NCI-H2107 (cell line): Measurements from ENCODE around the gene ZNF236.

Experiments
- DNase-seq: peaks from one replicate; lab custom pipeline; 2025; lab: John Stamatoyannopoulos, UW

The ZNF236 gene

DNA sequence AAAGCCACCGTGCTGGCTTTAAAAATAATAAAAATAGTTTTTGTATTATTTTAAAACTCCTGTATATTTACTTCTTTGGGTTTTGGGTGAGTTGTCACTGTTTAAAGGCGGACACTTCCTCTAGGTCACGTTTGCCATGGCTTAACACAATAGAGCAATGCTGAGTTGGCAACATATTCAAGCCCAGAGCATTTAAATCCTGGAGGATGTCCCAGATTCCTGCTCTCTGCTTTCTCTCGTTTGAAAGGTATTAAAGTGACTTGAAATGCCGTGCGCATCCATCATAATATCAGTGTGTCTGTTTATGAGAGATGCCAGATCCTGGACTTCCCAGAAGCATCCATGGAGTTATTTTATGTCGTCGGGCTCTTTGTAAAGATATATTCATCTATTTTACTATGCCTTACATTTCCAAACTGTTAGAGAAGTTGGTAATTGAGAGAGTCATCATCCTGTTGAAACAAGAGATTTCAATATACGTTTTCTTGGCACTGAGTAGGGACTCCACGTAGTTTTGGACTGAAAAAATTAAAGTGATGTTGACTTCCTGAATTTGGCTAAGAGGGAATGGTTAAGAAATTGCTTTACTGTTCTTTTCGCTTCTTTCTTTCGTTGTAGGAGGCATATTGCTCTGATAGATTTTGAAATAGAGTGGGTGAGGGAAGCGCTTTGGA lies 150.6 kb downstream of the ZNF236 start:
- DNase-seq = no peak

DNA sequence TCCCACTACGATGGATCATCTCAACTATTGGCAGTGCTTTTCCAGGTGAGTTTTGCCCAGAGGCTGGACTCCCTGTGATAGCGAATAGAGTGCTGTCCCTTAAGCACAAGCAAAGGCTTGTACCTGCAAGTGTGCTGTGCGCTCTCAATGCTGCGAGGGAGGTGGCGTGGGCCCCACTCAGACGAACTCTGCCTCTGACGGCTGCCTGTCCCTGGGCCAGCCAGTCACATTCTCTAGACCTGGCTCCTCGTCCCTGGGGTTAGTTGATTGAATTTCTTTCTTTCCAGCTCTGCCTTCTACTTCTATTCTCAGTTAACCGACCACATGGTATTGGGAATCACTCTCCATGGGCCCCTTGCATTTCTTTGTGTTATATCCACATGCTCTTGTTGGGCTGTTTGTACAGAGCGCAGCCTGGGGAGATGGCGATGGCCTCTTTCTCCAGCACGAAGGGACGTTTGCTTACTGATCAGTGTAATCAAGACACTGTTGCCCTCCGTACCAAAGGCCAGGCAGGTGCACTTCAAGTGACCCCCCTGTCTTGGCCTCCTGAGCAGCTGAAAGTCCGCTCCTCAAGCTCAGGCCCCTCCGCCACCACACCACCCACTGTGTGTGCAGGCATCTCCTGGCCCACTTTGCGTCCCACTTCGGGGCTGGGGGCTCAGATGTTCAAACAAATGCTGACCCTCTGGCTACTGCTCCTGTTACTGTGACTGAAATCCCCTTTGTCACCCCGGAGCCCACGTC lies 151.3 kb downstream of the ZNF236 start:
- DNase-seq = no peak

DNA sequence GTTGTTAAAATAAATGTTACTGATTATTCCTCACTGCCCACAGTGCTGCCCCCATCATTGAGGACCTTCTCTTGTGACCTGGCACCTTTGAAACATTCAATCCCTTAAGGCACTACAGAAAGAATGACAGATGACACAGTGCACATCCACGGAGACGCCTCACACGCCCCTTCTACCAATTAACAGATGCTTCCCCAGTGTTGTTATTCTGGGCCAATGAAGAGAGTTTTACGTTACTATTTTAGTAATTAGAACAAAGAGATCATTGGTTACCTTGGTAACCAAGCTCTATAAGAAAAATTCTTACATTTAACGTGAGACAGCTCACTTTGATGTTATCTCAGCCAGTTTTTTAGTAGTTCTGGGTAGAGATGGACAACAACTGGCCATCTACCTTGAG lies 152.0 kb downstream of the ZNF236 start:
- DNase-seq = no peak

DNA sequence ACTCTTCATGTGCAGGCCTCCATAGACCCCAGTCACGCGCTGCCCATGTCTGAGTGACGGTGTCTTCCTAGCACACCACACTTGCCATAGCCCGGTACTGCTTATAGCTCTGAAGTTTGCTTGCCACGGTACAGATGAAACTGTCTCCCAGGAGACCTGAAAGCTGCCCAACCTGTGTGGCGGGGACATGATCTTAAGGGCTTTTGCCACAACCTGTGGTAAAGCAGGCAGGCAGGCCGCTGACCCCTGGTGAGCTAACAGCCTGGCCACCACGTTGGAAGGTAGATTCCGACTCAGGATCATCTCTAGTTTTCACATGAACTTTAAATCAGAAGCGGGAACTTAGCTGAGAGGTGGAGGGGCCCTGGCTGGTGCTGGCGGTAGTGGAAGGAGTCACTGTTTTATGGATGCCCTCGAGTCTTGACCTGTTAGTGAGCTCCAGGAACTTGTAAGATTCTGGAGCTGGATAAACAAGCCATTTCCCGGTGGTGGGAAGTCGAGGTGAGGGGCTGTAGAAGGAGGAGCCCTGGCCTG lies 153.3 kb downstream of the ZNF236 start:
- no peak for DNase-seq

DNA sequence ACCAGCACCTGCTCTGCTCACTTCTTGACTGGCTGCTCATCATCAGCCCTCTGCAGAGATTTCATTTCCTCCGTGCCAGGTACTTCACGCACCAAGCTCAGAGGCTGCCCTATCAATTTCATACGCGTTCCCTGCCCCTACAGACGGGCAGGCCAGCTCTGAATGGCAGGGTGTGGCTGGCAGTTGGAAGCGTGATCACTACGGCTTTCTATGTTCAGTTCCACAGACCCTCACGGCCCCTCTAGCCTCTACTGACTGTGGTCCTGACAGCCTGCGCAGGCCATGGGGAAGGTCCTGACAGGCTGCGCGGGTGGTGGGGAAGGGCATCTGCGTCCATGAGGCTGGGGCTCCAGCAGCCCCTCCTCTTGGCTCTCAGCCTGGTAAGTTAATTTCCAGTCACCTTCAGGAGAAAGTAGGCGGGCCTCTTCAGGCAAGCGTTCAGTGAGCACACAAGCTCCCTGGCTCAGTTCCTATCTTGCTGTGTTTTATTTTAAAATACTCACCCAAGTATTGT lies 154.8 kb downstream of the ZNF236 start:
- peak; percentile 64 for DNase-seq

DNA sequence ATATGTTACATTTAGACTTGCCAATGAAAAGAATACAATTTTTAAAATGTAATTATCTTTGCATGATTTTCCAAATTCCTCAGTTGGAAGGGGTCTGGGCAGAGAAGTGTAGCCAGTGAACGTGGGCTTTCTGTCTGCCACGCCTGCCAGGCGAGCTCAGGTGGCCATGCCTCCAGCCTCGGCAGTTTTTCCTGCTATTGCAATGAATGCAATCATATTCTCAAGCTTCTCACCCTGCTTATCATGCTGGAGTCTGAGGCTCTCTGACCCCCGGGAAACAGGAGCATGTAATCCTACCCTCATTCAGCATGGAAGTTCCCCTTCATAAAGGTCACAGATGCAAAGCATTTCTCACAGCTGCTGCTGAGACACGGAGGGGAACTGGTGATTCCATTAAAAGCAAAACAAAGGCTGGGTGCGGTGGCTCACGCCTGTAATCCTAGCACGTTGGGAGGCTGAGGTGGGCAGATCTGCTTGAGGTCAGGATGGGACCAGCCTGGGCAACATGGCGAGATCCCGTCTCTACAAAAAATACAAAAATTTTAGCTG lies 155.4 kb downstream of the ZNF236 start:
- no peak for DNase-seq

DNA sequence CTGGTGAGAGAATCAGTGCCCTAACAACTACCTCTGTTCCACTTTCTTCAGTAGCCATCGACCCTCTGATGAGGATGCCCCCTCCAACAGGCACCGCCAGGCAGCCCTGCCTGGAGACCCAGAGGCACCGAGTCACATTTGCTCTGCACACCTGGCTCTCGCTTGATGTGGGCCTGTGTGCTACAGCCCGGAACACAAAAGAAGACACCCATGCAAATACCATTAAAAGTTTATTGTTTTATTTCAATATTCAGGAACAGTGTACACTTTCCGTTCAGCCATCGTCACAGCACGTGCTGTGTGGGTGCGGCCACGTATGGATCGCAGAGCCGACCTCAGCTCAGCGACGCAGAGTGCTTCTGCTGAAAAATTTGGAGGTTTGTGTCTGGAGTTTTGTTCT lies 156.3 kb downstream of the ZNF236 start:
- no peak for DNase-seq

DNA sequence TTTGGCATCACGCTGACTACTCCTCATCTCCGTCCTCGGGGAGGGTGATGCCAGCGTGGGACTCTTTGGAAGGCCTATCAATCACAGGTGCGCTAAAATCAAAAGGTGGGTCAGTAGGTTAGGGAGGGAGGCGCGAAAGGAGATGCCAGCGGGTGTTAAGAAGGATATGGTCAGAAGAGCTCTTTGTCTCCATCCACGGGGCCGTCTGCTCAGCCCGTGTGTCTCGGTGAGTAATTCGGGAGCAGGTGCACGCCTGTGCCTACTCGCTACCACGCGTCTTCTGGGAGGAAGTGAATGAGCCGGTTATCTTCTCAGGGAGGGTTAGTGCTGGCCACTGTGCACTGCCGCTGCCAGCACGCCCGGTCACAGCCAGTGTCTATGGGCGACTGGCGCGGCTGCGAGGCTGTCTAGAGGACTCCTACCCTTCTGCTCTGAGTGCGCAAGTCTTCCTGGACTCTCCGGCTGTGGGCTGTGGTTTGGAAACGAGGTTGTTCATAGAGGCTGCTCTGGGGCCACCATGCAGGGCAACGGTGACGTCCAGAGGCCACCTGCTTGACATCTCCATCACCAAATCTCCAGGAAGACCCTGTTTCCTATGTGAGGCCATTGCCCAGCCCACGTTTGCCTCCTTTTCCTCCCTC lies 156.9 kb downstream of the ZNF236 start:
- DNase-seq = no peak

DNA sequence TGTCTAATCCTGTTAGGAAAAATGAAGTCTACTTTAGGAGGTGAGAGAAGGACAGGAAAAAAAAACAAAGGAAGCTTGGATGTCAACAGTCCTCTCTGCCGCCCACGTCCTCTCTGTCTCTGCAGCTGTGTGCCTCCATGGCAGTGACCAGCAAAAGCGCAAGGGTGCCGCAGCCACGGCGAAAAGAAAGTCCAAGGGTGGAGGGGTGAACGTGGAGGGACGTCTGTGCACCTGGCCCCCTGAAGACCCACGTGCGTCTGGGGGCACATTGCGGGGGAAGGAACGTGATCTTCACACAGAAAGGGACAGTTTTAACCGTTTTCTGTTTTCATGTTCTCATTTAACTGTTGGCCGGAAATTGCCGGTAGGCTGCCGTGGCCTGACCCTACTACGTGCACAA lies 157.5 kb downstream of the ZNF236 start:
- DNase-seq = no peak

DNA sequence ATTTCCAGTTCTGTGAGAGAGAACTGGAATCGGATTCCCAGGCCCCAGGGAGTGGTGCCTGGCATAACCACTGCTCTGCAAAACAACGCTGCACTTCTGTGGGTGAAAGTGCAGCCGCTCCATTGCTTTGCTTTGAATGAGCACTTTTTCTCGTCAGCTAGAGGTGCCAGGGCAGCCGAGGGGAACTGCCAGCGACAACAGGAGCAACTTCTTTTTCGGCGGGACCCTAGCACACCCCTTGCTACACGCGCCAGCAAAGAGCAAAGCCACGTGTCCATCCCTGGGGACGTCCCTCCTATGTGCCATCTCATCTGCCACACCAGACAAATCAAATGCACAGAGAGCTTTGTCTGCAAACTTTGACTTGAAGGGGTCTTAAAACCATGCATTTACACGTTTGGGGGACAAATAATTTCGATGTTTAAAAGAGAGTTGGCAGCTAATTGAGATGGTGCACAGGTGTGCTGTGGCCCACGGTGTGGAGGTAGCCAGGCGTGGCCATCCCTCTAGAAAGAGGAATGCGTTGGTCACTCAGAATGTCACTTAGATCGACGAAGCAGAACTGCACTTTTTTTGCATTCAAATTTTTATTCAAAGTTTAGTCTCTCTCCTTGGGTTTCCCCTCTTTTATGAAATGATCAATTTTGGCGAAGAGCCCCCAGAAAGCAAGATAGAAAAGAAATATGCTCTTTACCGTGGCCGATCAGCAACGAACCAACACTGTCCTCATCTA lies 158.5 kb downstream of the ZNF236 start:
- no peak for DNase-seq

DNA sequence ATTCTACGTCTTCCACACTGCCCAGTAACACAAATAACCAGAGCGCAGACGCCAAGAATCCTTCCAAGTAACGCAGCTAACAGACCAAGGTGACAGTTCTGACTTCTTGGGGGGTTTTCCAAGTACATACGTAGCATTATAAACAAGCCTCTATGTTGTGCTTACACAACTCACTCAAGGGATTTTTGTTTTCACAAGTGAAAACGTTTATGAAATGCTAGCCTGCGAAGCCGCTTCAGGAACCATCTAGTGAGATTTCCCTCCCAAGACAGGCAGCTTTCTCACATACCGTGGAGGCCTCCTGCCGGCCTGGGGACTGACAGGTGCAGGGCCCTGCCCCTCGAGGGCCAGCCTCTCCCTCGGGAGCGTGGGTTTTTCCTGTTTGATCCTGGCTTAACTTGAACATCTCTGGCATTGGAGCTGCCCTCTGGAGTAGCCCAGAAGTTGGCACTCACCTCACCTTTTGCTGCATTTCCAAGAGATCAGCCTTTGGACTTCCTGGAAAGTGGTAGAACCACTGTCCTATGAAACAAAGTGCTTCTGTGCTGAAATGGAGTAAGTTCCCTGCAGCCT lies 159.1 kb downstream of the ZNF236 start:
- DNase-seq = no peak

DNA sequence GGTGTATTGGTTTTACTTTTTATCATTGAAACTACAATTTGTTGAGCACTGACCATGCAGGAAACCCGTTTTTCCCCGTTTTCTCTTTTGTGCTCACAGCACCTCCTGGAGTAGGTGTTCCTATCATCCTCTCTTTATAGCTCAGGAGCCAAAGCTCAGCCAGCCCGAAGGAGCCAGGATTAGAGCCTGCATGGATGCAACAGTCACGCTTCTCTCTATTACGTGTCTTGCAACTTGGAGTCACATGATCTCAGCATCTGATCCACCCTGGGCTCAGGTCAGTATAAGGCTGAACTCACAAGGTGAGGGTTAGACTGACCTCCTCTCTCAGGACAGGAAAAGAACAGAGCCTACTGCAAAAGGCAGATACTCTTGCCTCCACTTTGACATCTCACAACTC lies 159.7 kb downstream of the ZNF236 start:
- no peak for DNase-seq

DNA sequence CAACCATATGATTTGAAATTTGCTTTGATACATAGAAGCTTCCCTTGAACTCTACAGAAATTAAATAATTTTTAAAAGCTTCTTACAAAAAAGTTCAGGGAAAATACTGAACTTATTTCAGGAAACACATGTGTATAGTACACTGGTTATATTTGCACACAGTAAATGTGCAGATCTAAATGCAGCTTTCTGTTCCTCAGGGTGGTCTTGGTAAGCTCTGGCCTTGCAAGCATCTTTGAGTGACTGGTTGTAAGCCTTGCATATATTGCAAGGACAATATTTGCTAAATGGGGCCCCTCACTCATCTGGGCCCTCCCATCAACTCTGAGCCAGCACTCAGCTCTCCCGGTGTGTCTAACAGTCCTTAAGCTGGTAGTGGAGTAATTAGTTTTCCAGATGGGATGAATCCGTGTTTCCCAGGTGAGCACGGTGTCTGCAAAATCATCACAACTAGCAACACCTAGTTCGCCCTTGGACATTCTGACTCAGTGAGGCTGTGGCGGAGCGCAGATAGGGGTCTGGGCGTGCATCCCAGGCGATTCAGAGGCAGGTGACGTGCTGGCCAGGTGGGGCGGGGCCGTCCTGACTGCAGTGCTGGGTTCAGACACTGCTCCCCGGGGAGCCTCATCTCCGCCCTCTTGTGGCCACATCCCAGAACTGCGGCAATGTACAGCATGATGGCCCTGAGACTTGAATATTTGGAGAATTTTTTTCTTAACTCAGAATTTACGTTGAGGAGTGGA lies 160.7 kb downstream of the ZNF236 start:
- peak; percentile 91 for DNase-seq

DNA sequence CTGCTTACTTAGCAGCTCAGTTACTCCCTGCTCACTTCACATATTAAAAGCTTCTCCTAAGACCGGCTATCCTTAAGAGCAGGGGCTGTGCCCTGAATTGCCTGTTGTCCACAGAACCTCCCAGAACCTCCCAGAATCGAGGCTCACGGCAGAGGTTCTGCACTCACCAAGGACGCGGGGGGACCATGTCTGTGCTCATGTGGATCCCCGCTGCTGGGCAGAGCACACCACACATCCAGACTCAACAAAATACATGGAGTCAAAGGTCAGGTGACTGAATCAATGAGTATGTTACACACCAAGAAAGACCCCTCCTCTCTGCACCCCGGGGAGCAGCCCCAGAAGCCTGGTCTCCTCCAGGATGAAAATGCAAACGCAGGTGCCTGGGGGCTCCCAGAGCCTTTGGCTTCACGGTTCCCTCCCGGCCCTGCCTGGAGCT lies 161.3 kb downstream of the ZNF236 start:
- no peak for DNase-seq

DNA sequence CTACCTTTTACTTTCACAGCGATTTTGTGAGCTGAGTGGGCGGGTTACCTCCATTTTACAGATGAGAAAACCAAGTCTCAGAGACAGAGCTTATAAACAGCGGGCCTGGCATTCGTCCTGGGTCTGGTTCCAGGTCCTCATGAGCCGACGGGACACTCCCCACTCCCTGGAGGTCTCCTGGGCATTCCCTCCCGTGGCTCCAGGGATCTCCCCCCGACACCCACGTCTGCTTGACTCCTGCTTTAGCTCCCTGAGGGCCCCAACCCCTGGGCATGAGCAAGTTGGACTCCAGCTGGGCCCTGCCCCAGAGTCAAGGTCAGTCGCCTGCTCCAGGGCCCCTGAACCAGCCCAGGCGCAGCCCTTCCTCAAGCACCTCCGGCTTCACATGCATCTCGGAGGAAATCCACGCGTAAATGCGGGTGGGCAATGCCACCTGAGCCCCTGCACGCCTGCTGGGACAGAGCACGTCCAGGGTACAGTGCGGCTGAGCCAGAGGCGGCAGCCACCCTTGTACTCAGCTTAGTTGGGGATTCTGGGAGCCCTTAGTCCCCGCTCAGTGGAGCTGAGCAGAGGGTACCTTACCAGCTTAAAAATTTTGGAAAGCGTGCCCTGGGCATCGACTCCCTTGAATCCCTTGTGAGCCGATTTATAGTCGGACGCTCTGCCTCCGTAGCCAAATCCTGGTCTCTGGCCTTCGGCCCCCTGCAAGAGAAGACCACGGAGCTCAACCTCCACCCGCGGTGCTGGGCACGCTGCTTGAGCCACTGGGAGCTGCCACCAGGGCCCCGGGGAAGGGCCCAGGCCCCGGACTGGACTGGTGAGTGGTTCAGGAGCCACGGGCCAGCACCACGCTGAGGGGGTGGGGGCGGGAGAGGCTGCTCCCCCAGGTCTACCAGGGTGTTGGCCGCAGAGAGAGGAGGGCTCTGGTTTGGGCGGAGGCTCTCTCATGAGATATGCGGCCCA lies 162.1 kb downstream of the ZNF236 start:
- no peak for DNase-seq

DNA sequence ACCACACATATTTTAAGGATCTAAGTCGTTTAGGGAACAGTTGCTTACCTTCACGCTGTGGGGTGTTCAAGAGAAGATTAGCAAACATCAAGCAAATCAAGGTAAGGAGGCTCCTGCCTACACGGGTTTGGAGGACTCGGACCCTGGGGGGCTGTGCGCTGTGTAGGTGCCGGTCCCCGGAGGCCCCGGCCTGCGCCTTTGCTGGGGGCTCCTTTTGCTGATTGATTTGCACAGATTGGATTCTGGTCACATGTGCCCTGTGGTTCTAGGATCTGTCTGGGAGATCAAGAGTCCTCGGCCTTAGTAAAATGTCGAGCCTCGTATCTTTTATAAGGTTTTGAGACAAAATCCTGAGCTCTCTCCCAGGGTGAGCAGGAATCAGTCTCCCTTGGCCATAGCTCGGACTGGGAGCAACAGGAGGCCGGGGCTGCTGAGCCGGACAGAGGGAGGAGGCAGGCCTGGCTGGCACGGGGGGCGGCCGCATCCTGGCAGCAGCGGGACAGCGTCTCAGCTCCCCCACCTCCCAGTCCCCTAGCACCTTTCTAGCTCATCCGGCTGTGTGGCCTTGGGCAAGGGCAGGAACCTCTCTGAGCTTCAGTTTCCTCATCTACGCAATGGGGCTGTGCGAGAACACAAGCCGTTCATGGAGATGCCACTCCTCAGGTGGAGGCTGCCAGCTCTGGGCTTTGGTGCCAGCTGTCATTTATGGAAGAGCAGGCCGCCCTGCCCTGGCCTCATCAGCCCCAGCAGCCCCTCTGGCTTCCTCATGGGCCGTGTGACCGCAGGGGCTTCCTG lies 163.0 kb downstream of the ZNF236 start:
- no peak for DNase-seq

DNA sequence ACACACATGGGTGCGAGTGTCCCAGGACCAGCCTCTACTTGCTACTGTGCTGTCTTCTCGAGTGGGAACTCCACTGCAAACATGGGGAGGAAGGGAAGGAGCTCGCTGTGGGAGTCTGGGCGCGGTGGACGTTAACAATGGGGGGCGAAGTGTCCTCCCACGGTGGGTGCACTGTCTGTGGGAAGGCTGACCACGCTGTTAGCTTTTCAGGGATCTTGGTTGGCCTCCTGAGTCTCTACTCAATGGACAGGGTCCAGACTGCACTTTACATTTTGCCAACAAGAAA lies 163.5 kb downstream of the ZNF236 start:
- no peak for DNase-seq

DNA sequence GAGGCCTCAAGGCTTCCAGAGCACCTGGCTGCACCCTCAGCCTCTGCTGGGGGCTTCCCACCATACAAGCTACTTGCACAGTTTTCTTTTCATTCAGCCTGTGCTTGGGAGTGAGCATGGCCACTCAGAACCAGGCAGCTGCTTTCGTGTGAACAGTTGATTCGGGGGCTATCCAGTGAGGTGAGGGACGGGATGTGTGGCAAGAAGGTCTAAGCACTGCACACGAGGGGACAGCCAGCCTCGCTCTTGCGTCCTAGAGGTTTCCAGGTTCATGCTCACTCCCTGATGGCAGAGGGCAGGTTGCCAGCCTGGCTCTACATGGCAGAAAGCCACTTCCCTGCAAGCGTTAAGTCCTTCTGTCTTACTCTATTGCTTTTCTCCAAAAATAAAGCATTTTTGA lies 164.0 kb downstream of the ZNF236 start:
- DNase-seq = no peak
